ENCODE results near the gene FDPS.

GRCh38 chr1:155320661-155321617, 12.3 kb downstream of the FDPS start, which contains the start of gene RUSC1:
- TF ChIP-seq, protein P1, sequence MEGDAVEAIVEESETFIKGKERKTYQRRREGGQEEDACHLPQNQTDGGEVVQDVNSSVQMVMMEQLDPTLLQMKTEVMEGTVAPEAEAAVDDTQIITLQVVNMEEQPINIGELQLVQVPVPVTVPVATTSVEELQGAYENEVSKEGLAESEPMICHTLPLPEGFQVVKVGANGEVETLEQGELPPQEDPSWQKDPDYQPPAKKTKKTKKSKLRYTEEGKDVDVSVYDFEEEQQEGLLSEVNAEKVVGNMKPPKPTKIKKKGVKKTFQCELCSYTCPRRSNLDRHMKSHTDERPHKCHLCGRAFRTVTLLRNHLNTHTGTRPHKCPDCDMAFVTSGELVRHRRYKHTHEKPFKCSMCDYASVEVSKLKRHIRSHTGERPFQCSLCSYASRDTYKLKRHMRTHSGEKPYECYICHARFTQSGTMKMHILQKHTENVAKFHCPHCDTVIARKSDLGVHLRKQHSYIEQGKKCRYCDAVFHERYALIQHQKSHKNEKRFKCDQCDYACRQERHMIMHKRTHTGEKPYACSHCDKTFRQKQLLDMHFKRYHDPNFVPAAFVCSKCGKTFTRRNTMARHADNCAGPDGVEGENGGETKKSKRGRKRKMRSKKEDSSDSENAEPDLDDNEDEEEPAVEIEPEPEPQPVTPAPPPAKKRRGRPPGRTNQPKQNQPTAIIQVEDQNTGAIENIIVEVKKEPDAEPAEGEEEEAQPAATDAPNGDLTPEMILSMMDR (IDR thresholded peaks at IDR 0.05) = no peak
- no peak for TF ChIP-seq EP300 (IDR thresholded peaks at IDR 0.05)
